ENCODE measurements around the gene CHMP4A. TPM values are rescaled to one million over a fixed set of nuclear protein-coding genes. Genes with fewer than 3 reads are reported as not detected.

CHMP4A gene
- total RNA-seq, 1 experiment from 2014 or later, result 34.6 TPM

DNA sequence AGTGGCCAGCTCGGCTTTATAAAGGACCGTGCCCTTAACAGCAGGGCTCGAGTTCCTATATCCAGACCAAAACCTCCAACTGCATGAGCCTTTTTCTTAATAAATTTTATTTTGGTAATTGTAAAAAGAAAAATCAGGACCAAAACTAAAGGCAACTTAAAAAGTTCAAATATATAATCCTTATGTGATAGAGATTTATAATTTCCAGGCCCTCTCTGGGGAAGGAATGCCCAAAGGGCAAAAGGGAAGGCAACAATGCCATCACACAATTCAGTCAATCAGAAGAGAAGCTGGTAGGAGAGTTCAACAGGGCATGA, 24.3 kb downstream of the CHMP4A start:
- intact Hi-C loops (cut with micrococcal nuclease), result no loop called here
- Histone ChIP-seq H3K4me2 (ENCODE audit: low read length) (peak overlapping the region; percentile 91), H3K36me3 (ENCODE audit: control insufficient read depth in 1 of 2, insufficient read depth in 2 of 2, low read length in 2 of 2) (peaks cover 33 to 41% of the 10 kb centered on the region in 2 experiments; a peak in 3 of 4 replicates), H3K4me3 (replicated peaks in 1 of 2; ENCODE audit: low read depth in 1 of 2, low read length in 2 of 2) (peak overlapping the region; percentile 89 to 94), H3K27me3 (ENCODE audit: insufficient read depth, low read length) (no peaks in the 10 kb centered on the region), H3K9me3 (ENCODE audit: control insufficient read depth in 1 of 2, insufficient read depth in 1 of 2, low read depth in 1 of 2, low read length in 2 of 2) (no peaks in the 10 kb centered on the region), H3K9ac (ENCODE audit: low read length) (peak overlapping the region; percentile 77), H2AFZ (ENCODE audit: low read depth, low read length, poor library complexity, severe bottlenecking) (no peak overlapping the region), H3K9me2 (ENCODE audit: insufficient read depth) (no peaks in the 10 kb centered on the region), H3K4me1 (ENCODE audit: control insufficient read depth in 1 of 2, insufficient read depth in 2 of 2, low read length in 2 of 2) (peaks cover 16 to 18% of the 10 kb centered on the region in 2 experiments), H3K79me2 (ENCODE audit: insufficient read depth, low read length) (peaks cover 46% of the 10 kb centered on the region), H4K20me1 (ENCODE audit: insufficient read depth) (no peaks in the 10 kb centered on the region), H3K27ac (ENCODE audit: low read depth, low read length) (peak overlapping the region; percentile 98)
- ATAC-seq, result no peak
- TF ChIP-seq YY1 (IDR thresholded peaks at IDR 0.05; ENCODE audit: extremely low read depth, insufficient replicate concordance, low read depth, low read length) (no peak), CEBPB (IDR thresholded peaks at IDR 0.05; ENCODE audit: low read depth) (no peak), POLR2A (IDR thresholded peaks at IDR 0.05; ENCODE audit: borderline replicate concordance, extremely low read depth, insufficient read depth, insufficient read length) (no peak), CBX3 (IDR thresholded peaks at IDR 0.05; ENCODE audit: low read depth) (no peak), ZNF274 (IDR thresholded peaks at IDR 0.05; ENCODE audit: low read depth, low read length) (no peak), POLR2AphosphoS5 (IDR thresholded peaks at IDR 0.05; ENCODE audit: low read depth, low read length) (no peak), EZH2 (IDR thresholded peaks at IDR 0.05) (no peak), SRF (IDR thresholded peaks at IDR 0.05; ENCODE audit: low read depth) (no peak), SP1 (IDR thresholded peaks at IDR 0.05; ENCODE audit: low read depth) (no peak), ELF1 (IDR thresholded peaks at IDR 0.05; ENCODE audit: borderline replicate concordance, low read depth) (no peak), ZFX (IDR thresholded peaks at IDR 0.05) (no peak)
- TF ChIP-seq, protein P1, sequence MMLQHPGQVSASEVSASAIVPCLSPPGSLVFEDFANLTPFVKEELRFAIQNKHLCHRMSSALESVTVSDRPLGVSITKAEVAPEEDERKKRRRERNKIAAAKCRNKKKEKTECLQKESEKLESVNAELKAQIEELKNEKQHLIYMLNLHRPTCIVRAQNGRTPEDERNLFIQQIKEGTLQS (IDR thresholded peaks at IDR 0.05), result no peak
- RAD21 ChIA-PET (ENCODE audit: low non-redundant PET in 1 of 2, low total read pairs in 2 of 2, uncharacterized antibody in 2 of 2, unreplicated experiment in 2 of 2), result no interaction called here
- POLR2A ChIA-PET, result interaction anchor here (0.8 to 1.6 kb wide), 7 partner anchors 24 to 95 kb away, joined by 3 to 5 read pairs (median 3); partner anchors contain the start of genes CHMP4A, DCAF11, EMC9 and NRL
- BruUV-seq (replicated peaks), result TSS peak; percentile 61
- no peak for DNase-seq (ENCODE audit: low read depth, low spot score)
- CTCF ChIA-PET, result interaction anchor here (0.8 to 1.5 kb wide), 2 partner anchors 28 to 242 kb away, joined by 3 to 4 read pairs; partner anchors contain the start of gene IRF9

Measured in HCT116 (cell line).